Cardiac fibroblast (primary cell): ENCODE measurements around the gene CD72.

Source experiments
- DNase-seq, 2 donors: peaks; one replicate each; pipeline versions ENCODE4 v3.0.0 to v3.0.0-alpha.2; 2010; ENCODE audit warnings: low read depth in 2 of 2
- H3K4me3 ChIP-seq, 2 donors: replicated peaks in 1 of 2; 1 replicate in 1 of 2; 2 replicates in 1 of 2; pipeline ENCODE4 v1.5.1; 2011; ENCODE audit warnings: low read depth in 2 of 2, low read length in 2 of 2, mild to moderate bottlenecking in 2 of 2, moderate library complexity in 1 of 2
- CTCF ChIP-seq: IDR thresholded peaks from one replicate; pipeline ENCODE4 v1.5.1; 2011; ENCODE audit warnings: low read depth, mild to moderate bottlenecking, low read length, inconsistent platforms

The CD72 gene

GRCh38 chr9:35564658-35565061, 53.6 kb downstream of the CD72 start:
- TF ChIP-seq CTCF = no peak
- DNase-seq = peak in 1 of 2 donors; percentile 37
- no peak overlapping the region for H3K4me3 ChIP-seq

- H3K4me3 ChIP-seq = no peak overlapping the region
- DNase-seq = peak; percentile 24 to 33
- no peak for TF ChIP-seq CTCF
Observed at GRCh38 chr9:35563791-35564197, 54.4 kb downstream of the CD72 start.

GRCh38 chr9:35562895-35563780, 55.1 kb downstream of the CD72 start:
- peak in 1 of 2 donors; percentile 20 for DNase-seq
- TF ChIP-seq CTCF = no peak
- H3K4me3 ChIP-seq = no peak overlapping the region

GRCh38 chr9:35561468-35562261, 56.5 kb downstream of the CD72 start:
- no peak for TF ChIP-seq CTCF
- H3K4me3 ChIP-seq = no peak overlapping the region
- DNase-seq = no peak

- no peak for TF ChIP-seq CTCF
Observed at GRCh38 chr9:35560625-35561337, 57.4 kb downstream of the CD72 start.

More at GRCh38 chr9:35560625-35561337, 57.4 kb downstream of the CD72 start:
- no peak for DNase-seq
- no peak overlapping the region for H3K4me3 ChIP-seq
